GF-D8 (cell line): ENCODE data around the gene SLC19A1.

Source experiments
- DNase-seq: peaks from one replicate; lab custom pipeline; 2025; lab: John Stamatoyannopoulos, UW

SLC19A1 gene

DNA sequence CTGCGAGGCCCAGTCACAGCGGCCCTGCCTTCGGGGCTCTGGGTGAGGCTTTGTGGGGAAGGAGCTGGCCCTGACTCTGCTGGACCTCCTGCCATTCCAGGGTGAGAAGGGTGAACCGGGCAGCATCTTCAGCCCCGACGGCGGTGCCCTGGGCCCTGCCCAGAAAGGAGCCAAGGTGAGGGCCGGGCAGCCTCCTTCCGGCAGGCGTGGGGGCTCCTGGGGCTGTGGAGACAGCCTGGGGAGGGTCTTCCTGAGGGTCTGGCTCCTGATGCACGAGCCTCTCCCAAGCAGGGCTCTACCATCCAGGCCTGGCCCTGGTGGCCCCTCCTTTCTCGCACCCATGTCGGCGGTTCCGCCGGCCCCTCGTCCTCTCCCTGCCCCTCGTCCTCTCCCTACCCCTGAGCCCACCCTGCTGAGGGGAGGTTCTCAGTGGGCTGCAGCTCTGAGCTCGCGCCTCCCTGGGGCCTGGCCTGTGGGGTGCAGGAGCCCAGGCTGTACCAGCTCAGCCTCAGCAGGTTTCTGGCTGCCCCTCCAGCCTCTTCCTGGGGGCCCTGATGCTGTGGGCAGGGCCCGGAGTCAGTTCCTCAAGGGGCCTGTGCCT is 48.7 kb downstream of the SLC19A1 start:
- DNase-seq = no peak

DNA sequence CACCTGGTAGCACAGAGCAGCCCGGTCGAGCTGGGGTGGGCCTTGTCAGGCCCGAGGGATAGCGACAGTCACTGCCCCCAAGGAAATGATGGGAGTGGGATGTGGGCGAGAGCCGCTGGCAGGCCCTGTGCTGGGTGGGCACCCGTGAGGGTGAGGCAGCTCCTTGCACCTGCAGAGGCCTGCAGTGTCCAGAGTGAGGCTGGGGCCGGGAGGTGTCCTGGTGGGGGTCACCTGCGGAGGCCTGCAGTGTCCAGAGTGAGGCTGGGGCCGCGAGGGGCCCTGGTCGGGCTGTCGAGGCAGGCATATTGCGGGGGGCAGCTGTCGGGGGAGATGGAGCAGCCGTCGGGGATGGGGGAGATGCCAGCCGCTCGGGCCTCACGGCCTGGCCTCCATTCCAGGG is 49.5 kb downstream of the SLC19A1 start:
- no peak for DNase-seq

DNA sequence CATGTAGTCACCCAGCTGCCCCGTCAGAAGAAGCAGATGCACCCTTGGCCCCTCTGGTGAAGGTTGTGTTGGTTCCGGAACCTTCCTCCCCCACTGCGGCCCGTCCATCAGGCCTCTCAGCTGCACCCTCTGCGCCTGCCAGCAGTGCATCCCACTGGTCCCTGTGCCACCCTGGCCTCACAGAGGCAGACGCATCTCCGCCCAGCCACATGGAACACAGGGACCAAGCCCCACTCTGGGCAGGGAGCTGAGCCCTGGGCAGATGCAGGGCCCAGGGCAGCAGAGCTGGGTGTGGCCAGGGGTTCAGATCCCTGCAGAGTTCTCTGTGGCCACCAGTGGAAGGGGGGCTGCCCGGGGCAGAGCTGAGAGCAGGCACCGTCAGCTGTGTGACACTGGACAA is 50.6 kb downstream of the SLC19A1 start:
- DNase-seq = no peak

DNA sequence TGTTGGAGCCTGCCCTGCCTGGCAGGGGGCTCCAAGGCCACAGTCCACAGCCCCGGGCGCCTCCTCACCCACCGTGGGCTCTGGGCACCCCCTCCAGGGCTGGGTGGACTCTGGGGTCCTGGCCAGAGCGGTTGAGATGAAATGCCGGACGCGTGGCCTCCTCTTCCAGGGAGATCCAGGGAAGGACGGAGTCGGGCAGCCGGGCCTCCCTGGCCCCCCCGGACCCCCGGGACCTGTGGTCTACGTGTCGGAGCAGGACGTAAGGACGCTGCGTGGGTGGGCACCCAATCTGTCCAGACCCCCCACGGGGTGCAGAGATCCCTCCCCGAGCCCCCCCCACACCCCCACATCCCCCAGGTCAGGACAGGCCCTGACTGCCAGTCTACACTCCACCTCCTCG is 51.2 kb downstream of the SLC19A1 start:
- DNase-seq = no peak

DNA sequence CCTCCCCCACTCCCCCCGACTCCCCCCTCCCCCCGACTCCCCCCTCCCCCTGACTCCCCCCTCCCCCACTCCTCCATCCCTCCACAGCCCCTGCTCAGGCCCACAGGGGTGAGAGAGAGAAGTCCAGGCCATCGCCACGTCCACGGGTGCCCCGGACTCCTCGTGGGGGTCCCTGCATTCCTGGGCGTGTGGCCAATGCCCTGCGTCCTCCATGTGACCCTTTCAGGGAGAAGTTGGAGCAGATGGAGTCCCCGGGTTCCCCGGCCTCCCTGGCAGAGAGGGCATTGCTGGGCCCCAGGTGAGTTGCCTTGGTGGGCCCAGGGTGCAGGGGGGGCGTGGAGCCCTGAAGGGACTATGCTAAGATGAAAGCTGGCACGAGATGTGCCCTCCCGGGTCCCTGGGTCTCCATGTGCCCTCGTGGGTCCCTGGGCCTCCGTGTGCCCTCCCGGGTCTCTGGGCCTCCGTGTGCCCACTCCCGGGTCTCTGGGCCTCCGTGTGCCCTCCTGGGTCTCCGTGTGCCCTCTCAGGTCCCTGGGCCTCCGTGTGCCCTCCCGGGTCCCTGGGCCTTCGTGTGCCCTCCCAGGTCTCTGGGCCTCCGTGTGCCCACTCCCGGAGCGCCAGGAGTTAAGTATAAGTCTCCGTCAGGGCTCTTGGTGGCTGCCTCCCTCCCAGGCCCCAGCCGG is 52.0 kb downstream of the SLC19A1 start:
- no peak for DNase-seq

DNA sequence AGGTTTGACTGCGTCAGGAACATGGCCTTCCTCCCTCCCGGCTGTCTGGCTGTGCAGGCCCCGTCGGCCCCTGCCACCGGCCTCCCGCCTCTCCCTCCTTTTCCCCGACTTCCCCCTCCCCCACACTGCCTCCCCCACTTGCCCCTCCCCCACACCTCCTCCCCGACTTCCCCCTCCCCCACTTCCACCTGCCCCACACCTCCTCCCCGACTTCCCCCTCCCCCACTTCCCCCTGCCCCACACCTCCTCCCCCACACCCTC is 52.6 kb downstream of the SLC19A1 start:
- DNase-seq = no peak

DNA sequence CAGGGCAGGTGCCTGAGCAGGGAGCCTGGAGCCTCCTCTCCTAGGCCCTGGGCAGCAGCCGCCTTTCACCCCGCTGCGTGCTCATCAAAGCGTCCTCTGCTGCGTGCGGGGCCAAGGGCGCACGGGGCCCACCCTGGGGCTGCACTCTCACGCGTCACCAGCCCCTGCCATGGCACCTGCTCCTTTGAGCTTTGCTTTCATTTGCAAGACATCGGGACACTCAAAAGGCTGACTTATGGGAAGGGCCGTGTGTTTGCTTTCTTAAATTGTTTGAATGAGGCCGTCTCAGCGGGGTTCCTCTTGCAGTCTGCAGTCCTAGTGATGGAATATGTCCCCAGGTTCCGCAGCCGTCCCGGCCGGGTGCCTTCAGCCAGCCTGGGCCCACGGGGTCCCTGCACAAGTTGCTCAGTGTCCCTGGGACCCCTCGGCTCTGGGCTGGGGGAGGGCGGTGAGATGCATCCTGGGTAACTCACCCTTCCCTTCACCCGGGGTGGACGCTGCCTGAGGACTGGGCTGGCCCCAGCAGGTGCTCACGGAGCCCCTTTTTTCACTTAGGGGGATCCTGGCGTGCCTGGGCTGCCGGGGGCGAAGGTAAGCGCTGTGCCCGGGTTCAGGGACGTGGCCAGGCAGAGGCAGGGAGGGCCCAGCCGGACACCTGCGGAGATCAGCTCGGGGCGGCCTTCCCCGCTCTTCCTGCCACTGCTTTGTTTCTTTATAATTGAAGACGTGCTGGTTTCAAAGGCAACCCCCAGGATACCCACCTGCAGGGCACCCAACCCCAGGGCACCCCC is 53.1 kb downstream of the SLC19A1 start:
- no peak for DNase-seq

DNA sequence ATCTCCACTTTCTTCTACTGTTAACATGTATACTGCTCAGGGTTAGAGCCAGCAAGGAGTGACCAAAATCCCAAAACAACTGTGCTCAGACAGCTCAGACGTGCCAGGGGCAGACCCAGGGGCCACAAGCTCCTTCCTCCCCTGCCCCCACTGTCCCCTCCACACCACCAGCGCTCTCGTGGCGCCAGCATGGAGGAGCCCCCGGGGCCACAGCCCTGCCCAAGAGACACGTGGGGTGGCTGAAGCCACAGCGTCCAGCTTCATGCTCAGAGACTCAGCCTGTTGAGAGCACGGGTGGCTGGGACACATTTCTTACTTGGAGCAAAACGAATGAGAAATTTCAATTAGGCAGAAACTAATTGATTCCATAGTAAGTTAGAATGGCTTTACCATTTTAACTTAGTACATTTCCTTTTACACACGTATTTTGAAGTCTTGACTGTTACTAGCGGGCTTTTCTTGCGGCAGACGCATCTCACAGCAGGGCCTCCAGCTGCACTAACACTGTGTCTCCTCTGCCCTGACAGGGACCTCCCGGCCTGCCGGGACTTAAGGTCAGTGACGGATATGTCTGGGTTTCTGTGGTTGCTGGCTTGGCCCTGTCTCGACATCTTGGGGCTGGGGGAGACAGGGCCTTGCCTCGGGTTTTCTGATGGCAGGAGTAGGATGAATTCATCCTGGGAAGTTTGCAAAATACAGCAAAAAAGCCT is 54.2 kb downstream of the SLC19A1 start:
- DNase-seq = no peak

DNA sequence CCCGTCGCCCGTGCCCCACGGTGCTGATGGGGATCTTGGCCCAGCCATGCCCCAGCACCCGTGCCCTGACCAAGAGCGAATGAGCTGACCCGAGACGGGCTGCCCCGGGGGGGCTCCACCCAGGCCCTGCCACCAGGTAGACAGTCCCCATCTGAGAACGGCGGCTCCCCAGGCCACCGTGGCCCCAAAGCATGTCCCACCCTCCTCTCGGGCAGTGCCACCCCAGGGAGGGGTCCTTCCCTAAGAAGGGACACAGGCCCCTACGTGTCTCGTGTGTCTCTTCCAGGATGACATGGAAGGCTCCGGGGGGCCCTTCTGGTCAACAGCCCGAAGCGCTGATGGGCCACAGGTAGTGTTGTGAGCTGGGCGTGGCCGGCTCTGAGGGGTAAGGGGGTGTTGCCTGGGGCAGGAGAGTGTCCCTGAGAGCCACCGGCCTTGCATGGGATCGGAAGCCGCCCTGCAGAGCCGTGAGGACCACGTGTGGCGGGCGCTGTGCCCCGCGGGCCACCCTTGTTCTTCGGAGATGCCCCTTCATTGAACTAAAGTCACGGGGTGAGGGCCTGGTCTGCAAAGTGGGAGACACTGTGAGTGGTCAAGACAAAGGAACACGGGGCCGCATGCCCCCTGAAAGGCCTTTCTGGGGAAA is 55.0 kb downstream of the SLC19A1 start:
- no peak for DNase-seq

DNA sequence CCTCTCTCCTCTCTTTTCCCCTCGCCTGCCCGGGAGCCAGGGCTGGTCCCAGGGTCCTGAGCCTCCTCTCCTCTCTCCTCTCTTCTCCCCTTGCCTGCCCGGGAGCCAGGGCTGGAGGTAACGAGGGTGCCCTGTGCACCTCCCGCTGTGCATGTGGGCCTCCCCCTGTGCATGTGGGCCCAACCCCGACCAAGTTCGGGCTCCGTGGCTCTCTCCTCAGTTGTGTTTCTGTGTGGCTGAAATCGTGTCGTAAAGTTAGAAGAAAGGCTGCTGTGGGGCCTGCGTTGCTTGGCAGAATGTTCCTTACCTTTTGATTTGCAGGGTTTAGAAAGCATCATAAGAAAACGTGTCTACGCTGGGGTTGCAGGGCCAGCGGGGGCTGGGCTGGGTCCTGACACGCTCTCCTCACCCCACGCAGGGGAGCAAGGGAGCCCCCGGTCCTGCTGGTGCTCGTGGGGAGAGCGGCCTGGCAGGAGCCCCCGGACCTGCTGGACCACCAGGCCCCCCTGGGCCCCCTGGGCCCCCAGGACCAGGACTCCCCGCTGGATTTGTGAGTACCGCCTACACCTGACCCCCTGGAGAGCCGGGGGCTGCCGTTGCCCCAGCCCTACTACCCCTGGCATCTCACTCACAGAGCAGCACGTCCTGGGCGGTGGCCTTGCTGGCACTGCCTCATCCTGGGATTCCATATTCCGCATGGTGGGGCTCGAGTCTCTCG is 55.6 kb downstream of the SLC19A1 start:
- DNase-seq = no peak

DNA sequence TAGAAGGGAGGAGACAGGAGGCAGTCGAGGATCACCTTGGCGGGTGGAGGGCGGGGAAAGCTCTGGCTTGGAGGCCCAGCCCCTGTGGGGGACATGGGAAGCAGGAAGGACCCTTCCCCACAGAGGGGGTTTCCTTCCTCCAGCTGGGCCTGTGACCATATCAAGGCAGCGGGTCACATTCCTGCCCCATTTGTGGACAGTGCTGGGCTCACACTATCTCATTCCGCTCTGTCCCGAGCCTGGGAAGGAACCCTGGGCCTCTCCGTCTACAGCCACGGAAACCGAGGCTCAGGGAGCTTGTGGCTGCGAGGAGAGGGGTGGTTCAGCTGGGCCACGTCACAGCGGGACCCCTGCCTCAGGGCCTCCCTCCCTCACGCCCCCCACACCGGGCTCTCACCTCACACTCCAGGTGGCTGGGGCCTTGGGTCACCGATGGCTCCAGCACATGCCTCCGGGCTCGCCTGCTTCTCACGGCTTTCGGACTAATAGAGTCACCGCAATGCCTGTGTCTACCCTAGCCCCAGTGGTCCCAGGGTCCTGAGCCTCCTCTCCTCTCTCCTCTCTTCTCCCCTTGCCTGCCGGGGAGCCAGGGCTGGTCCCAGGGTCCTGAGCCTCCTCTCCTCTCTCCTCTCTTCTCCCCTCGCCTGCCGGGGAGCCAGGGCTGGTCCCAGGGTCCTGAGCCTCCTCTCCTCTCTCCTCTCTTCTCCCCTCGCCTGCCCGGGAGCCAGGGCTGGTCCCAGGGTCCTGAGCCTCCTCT is 56.4 kb downstream of the SLC19A1 start:
- no peak for DNase-seq

DNA sequence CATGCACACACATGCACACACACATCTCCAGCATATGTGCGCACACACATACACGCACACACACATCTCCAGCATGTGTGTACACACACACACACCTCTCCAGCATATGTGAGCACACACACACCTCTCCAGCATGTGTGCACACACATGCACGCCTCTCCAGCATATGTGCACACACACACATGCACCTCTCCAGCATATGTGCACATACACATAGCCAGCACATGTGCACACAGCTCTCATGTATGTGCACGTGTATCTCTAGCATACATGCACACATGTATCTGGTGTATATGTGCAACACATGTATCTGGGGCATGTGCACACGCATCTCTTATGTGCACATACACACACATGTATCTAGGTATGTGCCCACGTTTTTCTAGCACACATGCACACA is 57.9 kb downstream of the SLC19A1 start:
- DNase-seq = no peak

DNA sequence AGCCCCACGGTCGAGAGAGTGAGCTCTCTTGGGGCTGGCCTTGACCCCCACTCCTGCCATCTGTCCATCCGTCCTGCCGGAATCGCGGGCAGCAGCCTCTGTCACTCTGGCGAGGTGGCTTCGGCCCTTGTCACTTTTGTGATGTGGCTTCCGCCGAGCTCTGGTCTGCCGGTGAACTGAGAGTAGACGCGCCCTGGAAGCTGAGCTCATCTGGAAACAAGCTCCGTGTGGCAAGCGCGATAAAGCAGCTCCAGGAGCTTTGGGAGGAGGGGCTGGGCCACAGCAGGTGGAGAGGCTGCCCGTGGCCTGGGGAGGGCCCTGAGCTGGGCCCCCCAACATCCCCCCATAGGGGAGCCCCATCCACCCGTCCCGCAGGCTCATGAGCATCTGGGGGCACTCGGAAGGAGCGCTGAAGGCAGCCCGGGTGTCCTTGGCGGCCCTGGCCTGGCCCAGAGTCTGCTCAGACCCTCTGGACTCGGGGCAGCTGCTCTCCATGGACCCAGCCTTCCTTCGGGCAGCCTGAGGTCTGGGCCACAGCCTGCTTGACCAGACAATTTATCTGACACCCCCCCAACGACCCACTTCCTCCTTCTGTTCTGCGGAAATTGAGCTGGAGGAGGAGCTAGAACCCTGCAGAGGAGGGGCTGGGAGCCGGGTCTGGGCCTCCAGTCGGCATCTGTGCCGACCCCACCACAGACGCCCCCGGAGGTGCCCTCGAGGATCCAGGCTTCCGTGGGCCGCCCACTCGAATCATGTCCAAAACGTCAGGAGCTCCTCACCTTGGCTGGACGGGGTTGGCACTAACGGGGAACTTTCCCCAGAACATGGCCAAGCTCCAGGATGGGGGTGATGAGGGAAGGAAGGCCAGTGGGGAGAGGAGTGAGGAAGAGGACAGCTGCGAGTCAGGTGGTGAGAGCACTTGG is 59.1 kb downstream of the SLC19A1 start:
- peak; percentile 50 for DNase-seq

DNA sequence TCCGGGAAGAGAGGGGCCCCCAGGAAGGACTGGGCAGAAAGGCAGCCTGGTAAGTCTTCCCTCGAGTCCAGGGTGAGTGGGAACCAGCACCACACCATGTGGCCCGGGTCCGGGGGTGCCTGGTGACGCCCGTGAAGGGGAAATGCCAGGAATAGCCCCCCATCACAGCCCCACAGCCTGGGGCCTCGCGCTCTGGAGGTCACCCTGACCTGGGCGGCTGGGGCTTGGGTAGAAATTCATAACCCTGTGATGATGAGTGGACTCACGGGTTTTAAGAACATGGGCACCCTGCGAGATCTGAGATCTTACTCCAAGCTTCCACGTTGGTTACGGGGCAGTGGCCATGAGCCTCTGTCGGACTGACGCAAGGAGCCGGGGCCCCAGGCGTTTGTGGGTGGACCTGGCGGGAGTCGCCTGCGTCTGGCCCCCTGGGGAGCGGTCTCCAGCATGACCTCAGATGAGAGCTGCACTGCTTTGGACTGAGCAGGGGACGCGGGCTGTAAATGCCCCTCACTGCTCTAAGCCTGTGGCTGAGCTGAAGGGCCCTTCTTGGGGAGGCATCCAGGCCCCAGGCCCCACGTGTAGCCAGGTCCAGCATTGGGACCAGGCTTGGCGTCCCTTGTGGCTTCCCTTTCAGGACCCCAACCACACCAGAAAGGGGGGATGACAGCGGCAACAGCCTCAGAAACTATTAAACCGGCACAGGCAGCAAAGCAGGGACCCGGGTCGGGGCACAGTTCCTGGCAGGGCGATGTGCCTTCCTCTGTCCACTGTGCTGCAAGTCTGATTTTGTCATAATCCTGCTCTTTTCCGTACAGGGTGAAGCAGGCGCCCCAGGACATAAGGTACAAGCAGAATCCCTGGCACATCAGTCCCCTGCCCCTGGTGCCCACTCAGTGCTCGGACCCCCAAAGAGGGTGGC is 60.0 kb downstream of the SLC19A1 start:
- no peak for DNase-seq

DNA sequence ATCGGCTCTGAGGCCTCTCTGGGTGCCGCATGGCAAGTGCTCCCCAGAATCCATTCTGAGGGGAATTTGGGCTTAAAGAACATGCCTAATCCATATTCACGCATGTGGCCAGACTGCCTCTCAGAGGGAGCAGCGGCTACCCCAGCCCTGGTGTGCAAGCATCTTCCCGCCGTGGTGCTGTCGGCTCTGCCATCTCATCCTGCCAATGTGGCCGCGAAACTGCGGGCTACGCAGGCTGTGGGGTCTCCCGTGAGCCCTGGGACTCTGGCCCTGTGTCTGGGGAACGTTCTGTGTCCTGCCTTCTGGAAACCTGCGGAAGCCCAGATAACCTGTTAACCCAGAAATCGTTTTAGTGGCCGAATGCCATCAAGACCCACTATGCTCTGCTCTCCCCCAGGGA is 60.7 kb downstream of the SLC19A1 start:
- no peak for DNase-seq

DNA sequence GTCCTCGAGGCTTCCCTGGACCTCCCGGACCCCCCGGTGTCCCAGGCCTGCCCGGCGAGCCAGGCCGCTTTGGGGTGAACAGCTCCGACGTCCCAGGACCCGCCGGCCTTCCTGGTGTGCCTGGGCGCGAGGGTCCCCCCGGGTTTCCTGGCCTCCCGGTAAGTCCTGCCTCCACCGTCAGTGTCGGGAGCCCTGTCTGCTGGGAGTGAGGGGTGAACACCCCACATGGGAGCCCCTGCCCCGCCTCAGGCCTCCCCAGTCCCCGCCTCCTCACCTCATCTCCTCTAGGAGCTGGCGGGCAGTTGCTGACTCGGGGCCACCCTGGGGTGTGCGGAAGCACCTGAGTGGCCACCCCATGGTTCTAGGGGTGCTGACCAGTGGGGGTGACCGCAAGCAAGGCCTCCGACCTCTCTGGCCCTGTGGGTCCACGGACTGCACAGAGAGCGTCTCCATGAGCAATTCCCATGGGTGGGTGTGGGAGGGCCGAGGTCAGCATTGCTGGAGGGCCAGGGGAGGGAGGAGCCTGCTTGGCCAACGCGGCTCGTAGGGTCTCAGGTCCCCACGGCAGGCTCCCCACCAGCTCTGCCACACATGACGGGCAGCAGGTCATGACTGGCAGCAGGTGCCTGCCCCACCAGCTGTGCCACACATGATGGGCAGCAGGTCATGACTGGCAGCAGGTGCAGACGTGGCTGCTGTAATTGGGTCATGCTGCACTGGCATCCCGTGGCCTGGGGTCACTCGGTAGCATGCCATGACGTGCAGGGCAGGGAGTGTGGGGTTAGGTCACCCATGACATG is 61.3 kb downstream of the SLC19A1 start:
- no peak for DNase-seq

DNA sequence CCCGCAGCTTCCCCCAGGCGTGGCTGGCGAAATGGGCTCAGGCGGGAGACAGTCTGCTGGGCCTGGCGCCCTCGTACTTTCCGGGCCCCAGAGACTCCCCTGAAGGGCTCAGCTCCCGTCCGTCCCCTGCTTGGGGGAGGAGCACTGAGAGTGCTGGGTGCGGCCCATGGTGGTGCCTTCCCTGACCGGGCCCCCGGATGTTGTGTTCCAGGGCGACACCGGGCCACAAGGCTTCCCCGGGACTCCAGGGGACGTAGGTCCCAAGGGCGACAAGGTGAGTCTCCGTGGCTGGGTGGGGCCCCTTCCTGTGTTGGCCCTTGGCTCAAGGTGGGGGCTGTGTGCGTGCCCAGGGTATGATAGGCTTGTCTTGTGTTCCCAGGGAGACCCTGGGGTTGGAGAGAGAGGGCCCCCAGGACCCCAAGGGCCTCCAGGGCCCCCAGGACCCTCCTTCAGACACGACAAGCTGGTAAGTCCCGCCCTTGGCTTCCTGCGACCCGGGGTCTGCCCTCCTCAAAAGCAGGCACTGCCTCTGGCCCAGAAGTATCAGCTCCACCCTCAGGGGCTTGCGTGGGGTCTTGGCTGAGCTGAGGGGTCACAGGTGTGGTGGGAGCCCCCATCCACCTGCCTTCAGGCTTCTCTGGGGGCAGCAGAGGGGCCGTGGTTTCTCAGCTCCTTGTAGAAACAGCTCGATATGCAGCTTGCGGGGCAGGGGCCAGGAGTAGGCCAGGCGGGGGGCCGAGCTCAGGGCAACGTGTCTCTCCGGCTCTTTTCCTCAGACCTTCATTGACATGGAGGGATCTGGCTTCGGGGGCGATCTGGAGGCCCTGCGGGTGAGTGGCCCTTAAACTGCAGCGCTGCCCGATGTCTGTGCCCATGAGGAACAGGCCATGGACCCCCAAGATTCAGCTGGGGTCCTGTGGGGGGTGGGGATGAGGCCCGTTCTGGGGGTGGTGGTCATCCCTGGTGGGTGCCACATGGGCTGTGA is 62.3 kb downstream of the SLC19A1 start:
- DNase-seq = no peak
